Ishikawa (cell line): Measurements from ENCODE around the gene P2RX6.

Experiments used
- CEBPB ChIP-seq: IDR thresholded peaks from 2 replicates; pipeline ENCODE4 v1.6.1; 2012
- CREB1 ChIP-seq: IDR thresholded peaks from 2 replicates; pipeline ENCODE4 v1.6.1; 2012; ENCODE audit warnings: low read depth
- EGR1 ChIP-seq: IDR thresholded peaks from 2 replicates; pipeline ENCODE4 v1.6.1; 2012
- MAX ChIP-seq: IDR thresholded peaks from 2 replicates; pipeline ENCODE4 v1.6.1; 2012
- REST ChIP-seq: IDR thresholded peaks from 2 replicates; pipeline ENCODE4 v1.6.1; 2012; ENCODE audit warnings: low read depth, mild to moderate bottlenecking
- TAF1 ChIP-seq: IDR thresholded peaks from 2 replicates; pipeline ENCODE4 v1.6.1; 2012; ENCODE audit warnings: low read depth, mild to moderate bottlenecking
- TEAD4 ChIP-seq: IDR thresholded peaks from 2 replicates; pipeline ENCODE4 v1.6.1; 2012
- USF1 ChIP-seq: IDR thresholded peaks from 2 replicates; pipeline ENCODE4 v1.6.1; 2012
- YY1 ChIP-seq: IDR thresholded peaks from 2 replicates; pipeline ENCODE4 v1.6.1; 2012; ENCODE audit warnings: low read depth

GRCh38 chr22:21070690-21071615 is 56.0 kb downstream of the P2RX6 start:
- TF ChIP-seq YY1: no peak
- TF ChIP-seq CEBPB: no peak
- no peak for TF ChIP-seq TAF1
- TF ChIP-seq EGR1: no peak
- no peak for TF ChIP-seq USF1
- TF ChIP-seq TEAD4: no peak
- no peak for TF ChIP-seq REST
- no peak for TF ChIP-seq MAX
- TF ChIP-seq CREB1: no peak
